Natural killer cell (primary cell): ENCODE results near the gene C2CD4B. TPM values are rescaled to one million over a fixed set of nuclear protein-coding genes. Genes with fewer than 3 reads are reported as not detected.

Experiments used
- ATAC-seq, 3 donors: fragments of 150-1000 bp in 2 of 3; fragments of 200-7000 bp in 1 of 3; cut with Tn5 transposase; 1 replicate in 1 of 3; 2 replicates in 2 of 3; pipeline ENCODE4 v1.10.0; 2021; ENCODE audit warnings: mild to moderate bottlenecking in 2 of 3, moderate library complexity in 2 of 3
- DNase-seq, 2 donors: peaks; one replicate each; pipeline versions ENCODE4 v3.0.0 to v3.0.0-alpha.2; 2013 to 2021; ENCODE audit warnings: mixed read lengths in 1 of 2
- H3K27ac ChIP-seq: one replicate; pipeline ENCODE4 v1.5.1; 2013; ENCODE audit warnings: mild to moderate bottlenecking, low read length
- H3K27me3 ChIP-seq: one replicate; pipeline ENCODE4 v1.6.1; 2013; ENCODE audit warnings: low read length; ENCODE audit not compliant: control insufficient read depth, insufficient read depth
- H3K36me3 ChIP-seq: one replicate; pipeline ENCODE4 v1.6.1; 2013; ENCODE audit warnings: low read length; ENCODE audit not compliant: control insufficient read depth, insufficient read depth
- H3K4me1 ChIP-seq: one replicate; pipeline ENCODE4 v1.6.1; 2013; ENCODE audit warnings: low read length; ENCODE audit not compliant: control insufficient read depth, insufficient read depth
- H3K4me3 ChIP-seq: one replicate; pipeline ENCODE4 v1.5.1; 2013; ENCODE audit warnings: low read length
- H3K9me3 ChIP-seq: one replicate; pipeline ENCODE4 v1.6.1; 2013; ENCODE audit warnings: low read length; ENCODE audit not compliant: control insufficient read depth, insufficient read depth
- H3K27ac Mint-ChIP-seq, 2 donors: one replicate each; pipeline ENCODE4 v1.8.0; 2022; ENCODE audit warnings: mild to moderate bottlenecking in 2 of 2, mixed read lengths in 2 of 2, moderate library complexity in 1 of 2
- H3K27me3 Mint-ChIP-seq, 2 donors: one replicate each; pipeline ENCODE4 v1.8.0; 2022; ENCODE audit warnings: low read depth in 2 of 2, mixed read lengths in 2 of 2
- H3K36me3 Mint-ChIP-seq: one replicate; pipeline ENCODE4 v1.8.0; 2022; ENCODE audit warnings: mixed read lengths
- H3K4me1 Mint-ChIP-seq, 2 donors: one replicate each; pipeline ENCODE4 v1.8.0; 2022; ENCODE audit warnings: mixed read lengths in 2 of 2
- H3K4me3 Mint-ChIP-seq: one replicate; pipeline ENCODE4 v1.8.0; 2022; ENCODE audit warnings: mild to moderate bottlenecking, moderate library complexity, mixed read lengths
- H3K9me3 Mint-ChIP-seq, 2 donors: one replicate each; pipeline ENCODE4 v1.8.0; 2022; ENCODE audit warnings: mixed read lengths in 2 of 2
- CTCF ChIP-seq: fragments of 200-600 bp; IDR thresholded peaks from one replicate; pipeline ENCODE4 v1.8.0; 2022; ENCODE audit warnings: antibody characterized with exemption
- WGBS: methylation state at CpG from one replicate; pipeline ENCODE4 v1.1.7; 2013; ENCODE audit warnings: missing lambda C conversion rate; ENCODE audit not compliant: insufficient coverage; 5-methylcytosine and 5-hydroxymethylcytosine counted together
- intact Hi-C: fragments of 100-400 bp; cut with micrococcal nuclease; formaldehyde crosslinking; loops from one replicate; pipeline ENCODE4 v1.14.2; 2022
- total RNA-seq, 4 donors: library from RNA; stranded (reverse); fragments of 120-200 nt in 1 of 4; gene quantifications; one replicate each; pipeline versions ENCODE4 v1.2.3 to v1.2.4, GENCODE V29; 2013 to 2022

Gene C2CD4B
- total RNA-seq, 3 donors from 2014 or later (not counting 1 experiment from before 2014, with no cell fraction given): 0.75 TPM; not detected in 2

- H3K27ac ChIP-seq: peak overlapping the region; percentile 32
- no peak overlapping the region for H3K4me3 Mint-ChIP-seq
- H3K4me1 ChIP-seq: peaks cover 3% of the 10 kb centered on the region
- H3K36me3 ChIP-seq: no peaks in the 10 kb centered on the region
- H3K4me1 Mint-ChIP-seq: peaks cover 21 to 22% of the 10 kb centered on the region in 2 donors
- ATAC-seq: no peak
- no peaks in the 10 kb centered on the region for H3K27me3 ChIP-seq
- H3K27me3 Mint-ChIP-seq: no peaks in the 10 kb centered on the region
- TF ChIP-seq CTCF: no peak
- H3K36me3 Mint-ChIP-seq: no peaks in the 10 kb centered on the region
- no peak overlapping the region for H3K27ac Mint-ChIP-seq
- H3K9me3 Mint-ChIP-seq: no peaks in the 10 kb centered on the region
- no peaks in the 10 kb centered on the region for H3K9me3 ChIP-seq
- 81% methylated on average over 7 of the region's 8 CpGs for WGBS
- no peak for DNase-seq
- intact Hi-C loops: no loop called here
- no peak overlapping the region for H3K4me3 ChIP-seq
Measured at GRCh38 chr15:62121273-62122015, 43.6 kb downstream of the C2CD4B start.

DNA sequence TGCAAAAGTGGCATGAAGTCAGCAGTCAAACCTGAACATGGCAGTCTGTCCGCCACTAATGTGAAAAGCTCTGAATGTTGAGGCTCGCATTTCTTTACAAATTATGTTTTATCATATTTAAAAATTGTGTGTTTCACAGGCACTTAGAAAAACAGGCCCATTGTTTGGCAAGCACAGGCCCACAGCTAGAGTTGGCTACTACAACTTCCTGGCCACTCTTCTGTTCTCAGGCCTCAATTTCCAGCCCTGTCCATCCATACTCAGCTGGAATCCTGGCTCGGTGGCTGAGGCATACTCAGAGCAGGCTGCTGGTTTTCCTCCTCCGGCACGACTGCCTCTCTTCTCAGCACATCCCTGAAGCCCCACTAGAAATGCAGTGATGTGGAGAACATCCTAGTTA is 44.3 kb downstream of the C2CD4B start:
- Mint-ChIP-seq H3K36me3 (no peaks in the 10 kb centered on the region), H3K27ac (no peak overlapping the region), H3K4me3 (no peak overlapping the region), H3K4me1 (peaks cover 21 to 22% of the 10 kb centered on the region in 2 donors), H3K9me3 (no peaks in the 10 kb centered on the region), H3K27me3 (no peaks in the 10 kb centered on the region)
- Histone ChIP-seq H3K36me3 (no peaks in the 10 kb centered on the region), H3K4me1 (peaks cover 3% of the 10 kb centered on the region), H3K27ac (no peak overlapping the region), H3K4me3 (no peak overlapping the region), H3K9me3 (no peaks in the 10 kb centered on the region), H3K27me3 (no peaks in the 10 kb centered on the region)
- TF ChIP-seq CTCF: no peak
- 96% methylated on average over 5 of the region's 5 CpGs for WGBS
- ATAC-seq (no peak), DNase-seq (no peak)
- intact Hi-C loops: no loop called here

GRCh38 chr15:62119874-62120273 is 45.2 kb downstream of the C2CD4B start:
- H3K27ac ChIP-seq: no peak overlapping the region
- H3K4me3 Mint-ChIP-seq: no peak overlapping the region
- H3K4me1 Mint-ChIP-seq: peaks cover 12 to 16% of the 10 kb centered on the region in 2 donors

More at GRCh38 chr15:62119874-62120273, 45.2 kb downstream of the C2CD4B start:
- Mint-ChIP-seq H3K27me3 (no peaks in the 10 kb centered on the region), H3K27ac (peak overlapping the region in 1 of 2 donors; percentile 39), H3K36me3 (no peaks in the 10 kb centered on the region), H3K9me3 (no peaks in the 10 kb centered on the region)
- no peak for TF ChIP-seq CTCF
- Histone ChIP-seq H3K4me3 (no peak overlapping the region), H3K27me3 (no peaks in the 10 kb centered on the region), H3K4me1 (peaks cover 3% of the 10 kb centered on the region), H3K9me3 (no peaks in the 10 kb centered on the region), H3K36me3 (no peaks in the 10 kb centered on the region)
- WGBS: 98% methylated on average over 3 of the region's 3 CpGs
- intact Hi-C loops: no loop called here
- DNase-seq (no peak), ATAC-seq (no peak)
